D721Med (cell line): ENCODE results near the gene CCL23.

Source experiments
- DNase-seq: peaks from one replicate; pipeline ENCODE4 v3.0.0; 2011; ENCODE audit warnings: low spot score; ENCODE audit not compliant: insufficient read length
- FAIRE-seq: peaks from 2 replicates; lab custom pipeline; 2011; peaks lifted over from hg19 to GRCh38; lab: Jason Lieb, UNC
- TF ChIP-seq, protein P1 (sequence below): IDR thresholded peaks from 2 replicates; pipeline ENCODE4 v1.5.1; 2012; ENCODE audit warnings: mild to moderate bottlenecking, control low read depth; ENCODE audit not compliant: insufficient read depth; ENCODE audit errors: missing control alignments

CCL23 gene

DNA sequence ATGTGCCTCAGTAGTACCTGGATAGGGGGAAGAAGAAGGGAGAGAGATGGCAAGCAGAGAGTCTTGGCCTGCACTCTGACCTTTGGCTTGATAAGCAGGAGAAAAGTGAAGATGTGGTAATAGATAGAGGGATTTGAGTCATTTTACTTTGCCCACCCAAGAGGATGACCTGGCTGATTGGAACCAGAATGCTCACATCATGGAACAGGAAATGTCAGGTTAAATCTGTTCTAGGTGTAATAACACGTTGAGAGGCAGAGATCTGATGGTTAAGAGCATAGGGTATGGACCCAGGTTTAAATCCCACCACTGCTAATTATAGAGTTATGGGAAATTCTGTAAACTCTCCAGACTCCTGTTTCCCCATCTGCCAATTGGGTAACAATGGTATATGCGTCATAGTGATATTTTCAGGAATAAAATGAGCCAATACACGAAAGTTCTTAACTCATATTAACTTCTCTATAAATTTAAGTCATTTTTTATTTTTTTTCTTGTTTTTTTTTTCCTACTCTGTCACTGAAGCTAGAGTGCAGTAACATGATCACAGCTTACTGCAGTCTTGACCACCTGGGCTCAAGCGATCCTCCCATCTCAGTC, 38.2 kb upstream of the CCL23 start:
- TF ChIP-seq, protein P1, sequence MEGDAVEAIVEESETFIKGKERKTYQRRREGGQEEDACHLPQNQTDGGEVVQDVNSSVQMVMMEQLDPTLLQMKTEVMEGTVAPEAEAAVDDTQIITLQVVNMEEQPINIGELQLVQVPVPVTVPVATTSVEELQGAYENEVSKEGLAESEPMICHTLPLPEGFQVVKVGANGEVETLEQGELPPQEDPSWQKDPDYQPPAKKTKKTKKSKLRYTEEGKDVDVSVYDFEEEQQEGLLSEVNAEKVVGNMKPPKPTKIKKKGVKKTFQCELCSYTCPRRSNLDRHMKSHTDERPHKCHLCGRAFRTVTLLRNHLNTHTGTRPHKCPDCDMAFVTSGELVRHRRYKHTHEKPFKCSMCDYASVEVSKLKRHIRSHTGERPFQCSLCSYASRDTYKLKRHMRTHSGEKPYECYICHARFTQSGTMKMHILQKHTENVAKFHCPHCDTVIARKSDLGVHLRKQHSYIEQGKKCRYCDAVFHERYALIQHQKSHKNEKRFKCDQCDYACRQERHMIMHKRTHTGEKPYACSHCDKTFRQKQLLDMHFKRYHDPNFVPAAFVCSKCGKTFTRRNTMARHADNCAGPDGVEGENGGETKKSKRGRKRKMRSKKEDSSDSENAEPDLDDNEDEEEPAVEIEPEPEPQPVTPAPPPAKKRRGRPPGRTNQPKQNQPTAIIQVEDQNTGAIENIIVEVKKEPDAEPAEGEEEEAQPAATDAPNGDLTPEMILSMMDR: no peak
- FAIRE-seq (no peak), DNase-seq (no peak)

- TF ChIP-seq, protein P1: no peak
- no peak for DNase-seq
- no peak for FAIRE-seq
Observed at GRCh38 chr17:36055171-36055570, 37.4 kb upstream of the CCL23 start.

GRCh38 chr17:36049643-36050042, 31.9 kb upstream of the CCL23 start:
- DNase-seq (no peak), FAIRE-seq (no peak)
- TF ChIP-seq, protein P1: no peak

DNA sequence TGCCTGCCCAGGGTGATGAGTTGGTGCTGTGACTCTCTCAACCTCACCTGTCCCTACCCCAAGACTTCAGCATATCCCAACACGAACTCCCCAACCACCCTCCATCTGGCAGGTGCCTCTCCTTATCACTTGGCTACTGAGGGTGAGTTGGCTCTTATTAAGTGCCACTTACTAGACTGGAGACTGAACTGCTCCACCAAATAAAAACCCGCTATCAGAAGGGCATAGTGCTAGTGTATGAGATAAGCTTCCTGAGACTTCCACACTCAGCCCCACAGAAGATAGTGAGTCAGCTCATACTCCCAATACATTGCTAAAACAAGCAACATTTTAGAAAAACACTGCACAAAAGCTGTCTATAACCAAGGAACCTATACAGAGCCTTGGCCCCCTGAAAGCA, 30.3 kb upstream of the CCL23 start:
- DNase-seq (no peak), FAIRE-seq (no peak)
- TF ChIP-seq, protein P1: no peak

DNA sequence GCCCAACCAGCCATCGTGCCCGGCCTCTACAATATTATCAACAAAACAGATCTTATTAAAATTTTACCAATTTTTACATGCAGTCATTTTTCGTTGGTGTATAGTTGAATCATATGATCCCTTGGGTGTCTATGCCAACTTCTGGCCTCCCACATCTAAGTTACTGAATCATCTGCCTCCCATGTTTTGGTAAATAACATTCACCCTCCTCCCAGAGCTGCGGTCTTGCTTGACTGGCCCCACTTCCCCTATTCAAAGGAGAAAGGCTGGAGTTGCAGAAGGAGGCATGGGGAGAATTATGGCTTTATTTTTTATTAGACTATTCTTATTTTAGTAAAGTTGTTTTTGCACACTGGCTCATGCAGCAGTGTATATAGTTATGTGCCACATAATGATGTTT, 18.5 kb upstream of the CCL23 start:
- TF ChIP-seq, protein P1: no peak
- DNase-seq (no peak), FAIRE-seq (no peak)

DNA sequence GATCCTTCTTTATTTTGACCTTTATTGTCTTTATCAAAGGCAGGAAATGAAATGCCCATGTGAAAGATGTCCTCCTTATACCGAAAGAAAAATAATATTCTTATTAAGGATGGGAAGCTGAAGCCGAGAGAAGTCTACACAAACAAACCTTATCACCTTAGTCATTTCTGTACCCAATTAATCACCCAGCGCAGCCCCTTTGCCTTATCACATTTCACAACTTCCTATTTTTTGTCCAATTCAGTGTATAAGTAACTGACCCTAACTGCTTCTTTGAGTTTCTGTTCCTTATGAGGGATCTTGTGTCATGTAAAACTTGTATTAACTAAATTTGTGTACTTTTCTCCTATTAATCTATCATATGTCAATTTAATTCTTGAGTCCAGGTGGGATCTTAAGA, 16.4 kb upstream of the CCL23 start:
- DNase-seq (no peak), FAIRE-seq (no peak)
- TF ChIP-seq, protein P1: no peak

DNA sequence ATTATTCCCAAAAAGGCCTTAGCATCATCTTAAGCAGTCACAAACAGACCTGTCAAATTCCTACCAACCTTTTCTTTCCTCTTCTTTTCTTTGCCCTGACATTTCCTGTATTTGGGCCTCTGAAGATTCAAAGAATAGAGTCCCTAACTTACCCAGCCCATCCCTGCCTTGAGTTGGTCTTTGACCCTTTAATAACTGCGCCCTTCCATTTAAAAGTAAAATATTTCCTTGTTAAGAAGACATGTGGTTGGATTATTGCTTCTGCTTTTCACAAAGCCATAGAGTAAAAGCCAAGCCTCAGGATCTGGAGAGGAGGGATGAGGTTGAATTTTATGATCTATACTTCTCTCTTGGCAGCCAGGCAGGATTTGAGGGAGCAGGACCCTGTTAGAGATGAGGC, 13.2 kb upstream of the CCL23 start:
- DNase-seq (no peak), FAIRE-seq (no peak)
- TF ChIP-seq, protein P1: no peak
